Glutamatergic neuron (in vitro differentiated cells): ENCODE data around the gene MLF2. TPM values are rescaled to one million over a fixed set of nuclear protein-coding genes. Genes with fewer than 3 reads are reported as not detected.

ENCODE experiments used
- DNase-seq: peaks from one replicate; pipeline ENCODE4 v3.0.0; 2022
- H3K27ac Mint-ChIP-seq: one replicate; pipeline ENCODE4 v1.8.0; 2020; ENCODE audit warnings: mild to moderate bottlenecking, mixed read lengths, inconsistent platforms; ENCODE audit not compliant: unreplicated experiment
- H3K27me3 Mint-ChIP-seq: one replicate; pipeline ENCODE4 v1.8.0; 2020; ENCODE audit warnings: mild to moderate bottlenecking, moderate library complexity, mixed read lengths, inconsistent platforms; ENCODE audit not compliant: unreplicated experiment
- H3K36me3 Mint-ChIP-seq: one replicate; pipeline ENCODE4 v1.8.0; 2020; ENCODE audit warnings: mild to moderate bottlenecking, mixed read lengths, inconsistent platforms; ENCODE audit not compliant: unreplicated experiment
- H3K4me1 Mint-ChIP-seq: one replicate; pipeline ENCODE4 v1.8.0; 2020; ENCODE audit warnings: mild to moderate bottlenecking, low read depth, mixed read lengths, inconsistent platforms; ENCODE audit not compliant: unreplicated experiment
- H3K4me3 Mint-ChIP-seq: one replicate; pipeline ENCODE4 v1.8.0; 2020; ENCODE audit warnings: mild to moderate bottlenecking, mixed read lengths, inconsistent platforms; ENCODE audit not compliant: unreplicated experiment
- H3K9me3 Mint-ChIP-seq: one replicate; pipeline ENCODE4 v1.8.0; 2020; ENCODE audit warnings: mild to moderate bottlenecking, moderate library complexity, mixed read lengths, inconsistent platforms; ENCODE audit not compliant: unreplicated experiment
- CTCF ChIP-seq: fragments of 200-600 bp; sonication (generic); IDR thresholded peaks from one replicate; pipeline ENCODE4 v1.5.0; 2021; ENCODE audit not compliant: partially characterized antibody, unreplicated experiment
- total RNA-seq: library from RNA; stranded (reverse); fragmentation: NEBNext Ultra II Directional; extraction: Animal tissue kit (Norgen Biotek cat#: 25700); gene quantifications from one replicate; pipeline ENCODE4 v1.2.1, GENCODE V29; 2021; ENCODE audit not compliant: unreplicated experiment

MLF2 gene
- total RNA-seq, 1 donor from 2014 or later: 228 TPM

GRCh38 chr12:6765634-6766581 is 13.0 kb upstream of the MLF2 start, which contains the start of gene PTMS:
PTMS (plus strand) TSS chr12:6766363; CDS start chr12:6766706, 343 bp downstream.
- H3K27ac Mint-ChIP-seq: peak within 1 kb of the TSS; percentile 99
- no peak for TF ChIP-seq CTCF
- H3K4me3 Mint-ChIP-seq: peak within 1 kb of the TSS; percentile 99
- peaks cover 44% of the 10 kb centered on the region for H3K27me3 Mint-ChIP-seq
- DNase-seq: peak; percentile 89
- H3K4me1 Mint-ChIP-seq: peaks cover 32% of the 10 kb centered on the region
- peaks cover 47% of the 10 kb centered on the region for H3K9me3 Mint-ChIP-seq
- no peaks in the 10 kb centered on the region for H3K36me3 Mint-ChIP-seq

GRCh38 chr12:6765048-6765633 is 12.2 kb upstream of the MLF2 start:
- TF ChIP-seq CTCF: no peak
- Mint-ChIP-seq H3K36me3 (no peaks in the 10 kb centered on the region), H3K4me3 (peak overlapping the region; percentile 95), H3K9me3 (peaks cover 47% of the 10 kb centered on the region), H3K27me3 (peaks cover 44% of the 10 kb centered on the region), H3K27ac (peak overlapping the region; percentile 99), H3K4me1 (peaks cover 33% of the 10 kb centered on the region)
- DNase-seq: no peak

GRCh38 chr12:6764011-6764828 is 11.3 kb upstream of the MLF2 start:
- peak; percentile 92 for DNase-seq
- H3K27ac Mint-ChIP-seq: peak overlapping the region; percentile 99
- H3K4me3 Mint-ChIP-seq: peak overlapping the region; percentile 95
- peaks cover 46% of the 10 kb centered on the region for H3K9me3 Mint-ChIP-seq
- peaks cover 35% of the 10 kb centered on the region for H3K4me1 Mint-ChIP-seq
- TF ChIP-seq CTCF: no peak
- no peaks in the 10 kb centered on the region for H3K36me3 Mint-ChIP-seq
- H3K27me3 Mint-ChIP-seq: peaks cover 42% of the 10 kb centered on the region

- H3K4me1 Mint-ChIP-seq: peaks cover 41% of the 10 kb centered on the region
Measured at GRCh38 chr12:6763380-6763779, 10.4 kb upstream of the MLF2 start.

More at GRCh38 chr12:6763380-6763779, 10.4 kb upstream of the MLF2 start:
- TF ChIP-seq CTCF: no peak
- peak overlapping the region; percentile 99 for H3K27ac Mint-ChIP-seq
- DNase-seq: no peak
- peaks cover 35% of the 10 kb centered on the region for H3K27me3 Mint-ChIP-seq
- no peaks in the 10 kb centered on the region for H3K36me3 Mint-ChIP-seq
- H3K9me3 Mint-ChIP-seq: peaks cover 42% of the 10 kb centered on the region
- H3K4me3 Mint-ChIP-seq: peak overlapping the region; percentile 95
